GM19099 (cell line): ENCODE results near the gene MAT1A.

ENCODE experiments used
- POLR2A ChIP-seq: IDR thresholded peaks from 3 replicates; pipeline ENCODE4 v1.6.1; 2011; ENCODE audit warnings: low read depth; ENCODE audit not compliant: insufficient read length; ENCODE audit errors: extremely low read depth

MAT1A gene

GRCh38 chr10:80252296-80252887 is 37.1 kb downstream of the MAT1A start:
- no peak for TF ChIP-seq POLR2A
